Endothelial cell of umbilical vein (primary cell): ENCODE measurements around the gene BTBD2. TPM values are rescaled to one million over a fixed set of nuclear protein-coding genes. Genes with fewer than 3 reads are reported as not detected.

Experiments used
- BruUV-seq: library from RNA; stranded (reverse); fragments of 400-500 nt; replicated peaks from 2 replicates; lab custom pipeline; 2021; lab: Mats Ljungman, UMichigan
- CTCF ChIA-PET: fragments of 300-600, 350-600 bp; sonication (Branson Sonifier 250); formaldehyde crosslinking; loops from one replicate; lab custom pipeline; 2021; ENCODE audit warnings: antibody characterized with exemption, inconsistent platforms; lab: Charles Lee
- POLR2A ChIA-PET: fragments of 300-600, 350-600 bp; sonication (Branson Sonifier 250); formaldehyde crosslinking; loops from one replicate; lab custom pipeline; 2021; ENCODE audit warnings: antibody characterized with exemption, inconsistent platforms; lab: Charles Lee
- DNase-seq: peaks from one replicate; pipeline ENCODE4 v3.0.0-alpha.2; 2011; ENCODE audit warnings: low read depth, low spot score
- FAIRE-seq: peaks from 2 replicates; lab custom pipeline; 2011; peaks lifted over from hg19 to GRCh38; lab: Jason Lieb, UNC
- H2AFZ ChIP-seq: 2 replicates; pipeline ENCODE4 v1.6.0; 2012; ENCODE audit warnings: low read depth, low read length, control low read depth, inconsistent platforms
- H3K27ac ChIP-seq: 2 replicates; pipeline ENCODE4 v1.5.1; 2011; ENCODE audit warnings: low read depth, mild to moderate bottlenecking, control low read depth, low read length, moderate library complexity; ENCODE audit not compliant: insufficient read depth
- H3K27me3 ChIP-seq, 2 experiments: 2 replicates each; pipeline versions ENCODE4 v1.6.0 to v1.6.1; 2011; ENCODE audit warnings: low read length in 2 of 2, mixed read lengths in 1 of 2; ENCODE audit not compliant: control insufficient read depth in 2 of 2, insufficient read depth in 2 of 2
- H3K36me3 ChIP-seq, 2 experiments: 2 replicates in 1 of 2; 3 replicates in 1 of 2; pipeline ENCODE4 v1.5.1; 2011; ENCODE audit warnings: low read length in 2 of 2, mild to moderate bottlenecking in 1 of 2, moderate library complexity in 1 of 2; ENCODE audit not compliant: control insufficient read depth in 2 of 2, insufficient read depth in 2 of 2; ENCODE audit errors: extremely low read depth in 1 of 2
- H3K4me1 ChIP-seq: 3 replicates; pipeline ENCODE4 v1.5.1; 2011; ENCODE audit warnings: mild to moderate bottlenecking, low read length; ENCODE audit not compliant: control insufficient read depth, insufficient read depth; ENCODE audit errors: extremely low read depth
- H3K4me2 ChIP-seq: 2 replicates; pipeline ENCODE4 v1.6.1; 2011; ENCODE audit warnings: low read length, control low read depth, mixed read lengths; ENCODE audit not compliant: insufficient read depth
- H3K4me3 ChIP-seq, 3 experiments: fragments of 200-600 bp in 1 of 3; sonication (generic), shearing (Covaris generic) in 1 of 3; replicated peaks in 1 of 3; 2 replicates each; pipeline ENCODE4 v1.5.1; 2011 to 2016; ENCODE audit warnings: control low read depth in 3 of 3, low read length in 3 of 3, mild to moderate bottlenecking in 2 of 3, inconsistent platforms in 1 of 3, low read depth in 1 of 3, moderate library complexity in 1 of 3; ENCODE audit not compliant: insufficient read depth in 1 of 3
- H3K79me2 ChIP-seq: 2 replicates; pipeline ENCODE4 v1.6.0; 2012; ENCODE audit warnings: low read length, inconsistent platforms; ENCODE audit not compliant: control insufficient read depth, insufficient read depth
- H3K9ac ChIP-seq: replicated peaks from 2 replicates; pipeline ENCODE3; 2011; ENCODE audit warnings: low read length, control low read depth; ENCODE audit not compliant: insufficient read depth; ENCODE audit errors: extremely low read depth
- H3K9me1 ChIP-seq: replicated peaks from 3 replicates; pipeline ENCODE4 v1.6.0; 2011; ENCODE audit warnings: mild to moderate bottlenecking, low read length; ENCODE audit not compliant: control insufficient read depth, insufficient read depth; ENCODE audit errors: extremely low read depth
- H3K9me3 ChIP-seq: replicated peaks from 2 replicates; pipeline ENCODE4 v1.5.1; 2012; ENCODE audit warnings: low read length, inconsistent platforms; ENCODE audit not compliant: control insufficient read depth, insufficient read depth
- H4K20me1 ChIP-seq: replicated peaks from 2 replicates; pipeline ENCODE3; 2011; ENCODE audit warnings: mild to moderate bottlenecking, low read length; ENCODE audit not compliant: control insufficient read depth, insufficient read depth; ENCODE audit errors: extremely low read depth
- CTCF ChIP-seq, 2 donors: IDR thresholded peaks; 1 replicate in 1 of 2; 2 replicates in 1 of 2; pipeline ENCODE4 v1.5.1; 2011; ENCODE audit warnings: low read length in 2 of 2, mild to moderate bottlenecking in 2 of 2, moderate library complexity in 2 of 2, control low read depth in 1 of 2, inconsistent platforms in 1 of 2, low read depth in 1 of 2; ENCODE audit not compliant: insufficient read depth in 1 of 2; ENCODE audit errors: extremely low read depth in 1 of 2
- EZH2 ChIP-seq: IDR thresholded peaks from 2 replicates; pipeline ENCODE4 v1.6.1; 2012; ENCODE audit warnings: borderline replicate concordance, low read depth, mild to moderate bottlenecking, moderate library complexity, low read length, inconsistent platforms; ENCODE audit not compliant: severe bottlenecking
- FOS ChIP-seq: IDR thresholded peaks from 2 replicates; pipeline ENCODE4 v1.6.1; 2011; ENCODE audit warnings: mild to moderate bottlenecking, low read length, moderate library complexity, borderline replicate concordance; ENCODE audit not compliant: insufficient read depth
- GATA2 ChIP-seq: IDR thresholded peaks from 2 replicates; pipeline ENCODE4 v1.7.0; 2011; ENCODE audit warnings: low read depth, mild to moderate bottlenecking, moderate library complexity, mixed read lengths, low read length; ENCODE audit not compliant: insufficient read length, insufficient read depth
- JUN ChIP-seq: IDR thresholded peaks from 2 replicates; pipeline ENCODE4 v1.6.1; 2011; ENCODE audit warnings: borderline replicate concordance, low read depth; ENCODE audit not compliant: insufficient read length, insufficient read depth
- MAX ChIP-seq: IDR thresholded peaks from 2 replicates; pipeline ENCODE4 v1.6.1; 2011; ENCODE audit not compliant: insufficient read depth, insufficient read length
- MYC ChIP-seq: IDR thresholded peaks from one replicate; pipeline ENCODE4 v1.6.1; 2011; ENCODE audit warnings: mild to moderate bottlenecking, low read depth, low read length
- POLR2A ChIP-seq: IDR thresholded peaks from 2 replicates; pipeline ENCODE4 v1.6.1; 2012; ENCODE audit warnings: low read depth, mild to moderate bottlenecking, control low read depth, low read length
- POLR2AphosphoS5 ChIP-seq: IDR thresholded peaks from 2 replicates; pipeline ENCODE4 v1.6.1; 2012; ENCODE audit warnings: low read depth, mild to moderate bottlenecking, control low read depth, low read length, moderate library complexity; ENCODE audit not compliant: insufficient read depth
- dilution Hi-C: fragments of 300-500 bp; cut with MboI; formaldehyde crosslinking; loops from one replicate; pipeline ENCODE4 v1.15.0; 2019; ENCODE audit warnings: low sequenced_read_pairs; ENCODE audit not compliant: extremely low pct_ligation_motif_present
- intact Hi-C: fragments of 100-400 bp; cut with micrococcal nuclease; formaldehyde crosslinking; loops from one replicate; pipeline ENCODE4 v1.10.0; 2022
- polyA plus RNA-seq, 4 experiments: library from polyadenylated mRNA; depleted of rRNA in 3 of 4; stranded (reverse) in 3 of 4; unstranded in 1 of 4; fragments of >200 nt; gene quantifications; 2 replicates each; pipeline versions ENCODE4 v1.2.1 to v1.2.3, GENCODE V29; 2011 to 2012; ENCODE audit warnings: missing spikeins in 1 of 4
- total RNA-seq: library from RNA; stranded (reverse); gene quantifications from 2 replicates; pipeline ENCODE4 v1.2.3, GENCODE V29; 2021

Gene BTBD2
- total and polyA plus RNA-seq, 2 donors (not counting 3 experiments of a cell fraction or from before 2014, with no cell fraction given): 59.2 to 78.2 TPM

GRCh38 chr19:1961000-1961883 lies 54.3 kb downstream of the BTBD2 start:
- intact Hi-C loops (no loop called here), dilution Hi-C loops (no loop called here)
- ChIA-PET POLR2A (no interaction called here), CTCF (no interaction called here)
- H3K9ac ChIP-seq: no peak overlapping the region
- no peak for FAIRE-seq
- no peaks in the 10 kb centered on the region for H3K4me1 ChIP-seq
- H3K79me2 ChIP-seq: peaks cover 32% of the 10 kb centered on the region
- DNase-seq: no peak
- no peak overlapping the region for H2AFZ ChIP-seq
- no peaks in the 10 kb centered on the region for H3K9me1 ChIP-seq
- TF ChIP-seq GATA2 (no peak), POLR2A (no peak), POLR2AphosphoS5 (no peak)
- no peaks in the 10 kb centered on the region for H3K27me3 ChIP-seq
- H3K4me3 ChIP-seq: no peak overlapping the region
- H4K20me1 ChIP-seq: no peaks in the 10 kb centered on the region
- H3K27ac ChIP-seq: no peak overlapping the region
- no peak overlapping the region for H3K4me2 ChIP-seq
- no peaks in the 10 kb centered on the region for H3K9me3 ChIP-seq
- no TSS peak for BruUV-seq
- H3K36me3 ChIP-seq: peaks cover 0 to 4% of the 10 kb centered on the region in 2 experiments

GRCh38 chr19:1959928-1960589 lies 55.5 kb downstream of the BTBD2 start:
- H3K9me1 ChIP-seq: no peaks in the 10 kb centered on the region
- H3K36me3 ChIP-seq: peaks cover 0 to 6% of the 10 kb centered on the region in 2 experiments
- H3K79me2 ChIP-seq: peaks cover 40% of the 10 kb centered on the region
- no peak overlapping the region for H3K4me3 ChIP-seq
- no peak overlapping the region for H3K9ac ChIP-seq
- no peaks in the 10 kb centered on the region for H3K27me3 ChIP-seq
- no peaks in the 10 kb centered on the region for H3K9me3 ChIP-seq
- DNase-seq: no peak
- no peak for TF ChIP-seq GATA2
- no peak for TF ChIP-seq MYC
- TF ChIP-seq EZH2: no peak
- no peak for TF ChIP-seq FOS
- no peak for TF ChIP-seq JUN
- TF ChIP-seq POLR2A: no peak
- TF ChIP-seq POLR2AphosphoS5: no peak
- no peak for TF ChIP-seq CTCF (IDR thresholded peaks at IDR 0.05; ENCODE audit: extremely low read depth in 1 of 2, insufficient read depth in 1 of 2, low read depth in 1 of 2, low read length in 2 of 2)
- TF ChIP-seq MAX: no peak
- no peak overlapping the region for H3K27ac ChIP-seq
- H2AFZ ChIP-seq: no peak overlapping the region
- no peak overlapping the region for H3K4me2 ChIP-seq
- no peaks in the 10 kb centered on the region for H3K4me1 ChIP-seq
- intact Hi-C loops (no loop called here), dilution Hi-C loops (no loop called here)
- no peaks in the 10 kb centered on the region for H4K20me1 ChIP-seq
- BruUV-seq: no TSS peak
- CTCF ChIA-PET: no interaction called here
- POLR2A ChIA-PET: no interaction called here
- no peak for FAIRE-seq
